Measurements from ENCODE around the gene GID8.

DNA sequence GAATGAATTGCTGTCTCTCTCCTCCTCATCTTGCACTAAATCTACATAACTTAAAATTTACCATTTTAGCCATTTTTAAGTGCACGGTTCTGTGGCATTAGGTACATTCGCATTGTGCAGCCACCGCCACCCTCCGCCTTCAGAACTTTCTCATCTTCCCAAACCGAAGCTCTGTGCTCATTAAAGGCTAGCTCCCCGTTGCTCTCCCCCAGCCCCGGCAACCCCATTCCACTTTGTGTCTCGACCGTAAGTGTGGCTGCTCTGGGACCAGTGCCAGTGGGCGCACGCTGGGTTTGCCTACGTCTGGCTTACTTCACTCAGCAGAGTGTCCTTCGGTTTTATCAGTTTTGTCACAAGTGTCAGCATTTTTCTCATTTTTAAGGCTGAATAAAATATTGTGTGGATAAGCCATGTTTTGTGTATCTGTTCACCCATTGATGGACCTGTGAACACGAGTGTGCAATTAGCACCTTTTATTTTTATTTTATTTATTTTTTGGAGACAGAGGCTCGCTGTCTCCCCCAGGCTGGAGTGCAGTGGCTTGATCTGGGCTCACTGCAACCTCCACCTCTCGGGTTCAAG, 31.3 kb downstream of the GID8 start:
- TF ChIP-seq, protein P1, sequence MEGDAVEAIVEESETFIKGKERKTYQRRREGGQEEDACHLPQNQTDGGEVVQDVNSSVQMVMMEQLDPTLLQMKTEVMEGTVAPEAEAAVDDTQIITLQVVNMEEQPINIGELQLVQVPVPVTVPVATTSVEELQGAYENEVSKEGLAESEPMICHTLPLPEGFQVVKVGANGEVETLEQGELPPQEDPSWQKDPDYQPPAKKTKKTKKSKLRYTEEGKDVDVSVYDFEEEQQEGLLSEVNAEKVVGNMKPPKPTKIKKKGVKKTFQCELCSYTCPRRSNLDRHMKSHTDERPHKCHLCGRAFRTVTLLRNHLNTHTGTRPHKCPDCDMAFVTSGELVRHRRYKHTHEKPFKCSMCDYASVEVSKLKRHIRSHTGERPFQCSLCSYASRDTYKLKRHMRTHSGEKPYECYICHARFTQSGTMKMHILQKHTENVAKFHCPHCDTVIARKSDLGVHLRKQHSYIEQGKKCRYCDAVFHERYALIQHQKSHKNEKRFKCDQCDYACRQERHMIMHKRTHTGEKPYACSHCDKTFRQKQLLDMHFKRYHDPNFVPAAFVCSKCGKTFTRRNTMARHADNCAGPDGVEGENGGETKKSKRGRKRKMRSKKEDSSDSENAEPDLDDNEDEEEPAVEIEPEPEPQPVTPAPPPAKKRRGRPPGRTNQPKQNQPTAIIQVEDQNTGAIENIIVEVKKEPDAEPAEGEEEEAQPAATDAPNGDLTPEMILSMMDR (IDR thresholded peaks at IDR 0.05) = no peak
- no peak for TF ChIP-seq POLR2A (IDR thresholded peaks at IDR 0.05)

All from adrenal gland (tissue), 5 donors.